GM03348 (cell line): Measurements from ENCODE around the gene RPL14.
A peak's percentile ranks its signal among the peaks of the same experiment; 100 is the strongest.
"Not testable (repeated sequence)": the region's sequence is repeated elsewhere in the genome, so short reads cannot be mapped to it uniquely, and the experiment has no call there.

Source experiments
- DNase-seq: peaks from one replicate; pipeline ENCODE4 v3.0.0; 2012; ENCODE audit warnings: low spot score

The RPL14 gene

GRCh38 chr3:40456940-40457823 lies at the start of gene RPL14:
RPL14 (plus strand) TSS chr3:40457339; CDS start chr3:40457472, 133 bp downstream.
- DNase-seq: peak; percentile 97

- DNase-seq: no peak
These were observed 49.5 kb upstream of the RPL14 start for GRCh38 chr3:40407611-40408010.

- DNase-seq: no peak
These were observed 42.9 kb upstream of the RPL14 start for GRCh38 chr3:40414270-40414669.

GRCh38 chr3:40417845-40418543 lies 39.1 kb upstream of the RPL14 start:
- DNase-seq: no peak

GRCh38 chr3:40422861-40423260 lies 34.3 kb upstream of the RPL14 start:
- no peak for DNase-seq

GRCh38 chr3:40427045-40427669 lies 30.0 kb upstream of the RPL14 start:
- DNase-seq: no peak

GRCh38 chr3:40432793-40433192 lies 24.3 kb upstream of the RPL14 start:
- DNase-seq: no peak

- no peak for DNase-seq
These were observed 19.2 kb upstream of the RPL14 start for GRCh38 chr3:40437889-40438288.

- no peak for DNase-seq
These were observed 12.1 kb upstream of the RPL14 start for GRCh38 chr3:40445062-40445461.

GRCh38 chr3:40445880-40446279 lies 11.3 kb upstream of the RPL14 start:
- DNase-seq: no peak

GRCh38 chr3:40450438-40450837 lies 6.7 kb upstream of the RPL14 start:
- no peak for DNase-seq

GRCh38 chr3:40451551-40451950 lies 5.6 kb upstream of the RPL14 start:
- no peak for DNase-seq

- DNase-seq: no peak
These were observed 5.1 kb upstream of the RPL14 start for GRCh38 chr3:40452057-40452456.

GRCh38 chr3:40452562-40452875 lies 4.6 kb upstream of the RPL14 start:
- DNase-seq: no peak

GRCh38 chr3:40452876-40453730 lies 4.0 kb upstream of the RPL14 start:
- DNase-seq: peak; percentile 98

GRCh38 chr3:40453933-40454332 lies 3.2 kb upstream of the RPL14 start:
- no peak for DNase-seq

GRCh38 chr3:40455328-40455727 lies 1.8 kb upstream of the RPL14 start:
- no peak for DNase-seq

GRCh38 chr3:40456279-40456939 lies 730 bp upstream of the RPL14 start:
- no peak for DNase-seq

- no peak for DNase-seq
These were observed 1.3 kb downstream of the RPL14 start for GRCh38 chr3:40458473-40458872.

GRCh38 chr3:40460481-40460880 lies 3.3 kb downstream of the RPL14 start:
- DNase-seq: not testable (repeated sequence)

GRCh38 chr3:40461161-40461560 lies 4.0 kb downstream of the RPL14 start:
- no peak for DNase-seq

GRCh38 chr3:40462838-40463237 lies 5.7 kb downstream of the RPL14 start:
- not testable (repeated sequence) for DNase-seq
